Putamen (tissue), 1 donor: ENCODE measurements around the gene NFIX.

Experiments used
- DNase-seq: peaks from one replicate; pipeline ENCODE4 v3.0.0-alpha.2; 2016; ENCODE audit warnings: low spot score

The NFIX gene

DNA sequence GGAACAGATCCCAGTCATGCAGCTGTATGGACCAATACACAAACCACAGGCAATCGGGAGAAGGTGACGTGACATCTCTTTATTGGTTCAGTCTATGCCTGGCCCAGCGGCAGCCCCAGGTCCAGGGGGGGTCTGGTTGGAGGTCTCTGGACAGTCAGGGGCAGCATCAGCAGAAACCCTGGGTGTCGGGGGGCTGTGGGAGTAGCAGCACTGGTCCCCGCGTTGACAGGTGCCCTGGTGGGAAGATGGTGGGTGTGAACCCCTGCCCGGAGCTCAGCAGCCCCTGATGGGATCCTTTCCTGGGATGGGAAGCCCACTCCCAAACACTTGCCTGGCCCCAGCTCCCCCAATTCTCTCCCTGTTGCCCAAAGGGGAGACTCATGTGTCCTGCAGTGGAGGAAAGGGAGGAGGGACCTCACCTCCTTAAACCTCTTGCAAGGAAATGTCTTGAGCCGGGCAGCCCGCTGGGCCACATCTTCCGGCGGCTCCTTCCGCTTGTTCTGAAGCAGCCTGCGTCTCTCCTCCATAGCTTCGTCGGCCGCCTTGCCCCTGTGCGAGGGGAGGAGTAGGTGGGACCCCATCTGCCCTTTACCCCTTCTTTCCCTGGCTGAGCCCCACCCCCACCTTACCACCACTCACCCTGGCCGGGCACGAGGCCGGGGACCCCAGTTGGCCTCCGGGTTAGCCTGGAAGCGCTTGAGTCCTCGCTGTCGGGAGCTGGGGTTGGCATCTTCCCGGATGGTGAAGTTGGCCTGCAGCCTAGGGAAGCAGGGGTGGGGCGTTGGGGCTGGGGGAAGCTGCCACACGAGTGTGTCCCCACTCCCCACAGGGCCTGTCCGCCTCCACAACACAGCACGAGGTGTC is 109.8 kb downstream of the NFIX start:
- no peak for DNase-seq

DNA sequence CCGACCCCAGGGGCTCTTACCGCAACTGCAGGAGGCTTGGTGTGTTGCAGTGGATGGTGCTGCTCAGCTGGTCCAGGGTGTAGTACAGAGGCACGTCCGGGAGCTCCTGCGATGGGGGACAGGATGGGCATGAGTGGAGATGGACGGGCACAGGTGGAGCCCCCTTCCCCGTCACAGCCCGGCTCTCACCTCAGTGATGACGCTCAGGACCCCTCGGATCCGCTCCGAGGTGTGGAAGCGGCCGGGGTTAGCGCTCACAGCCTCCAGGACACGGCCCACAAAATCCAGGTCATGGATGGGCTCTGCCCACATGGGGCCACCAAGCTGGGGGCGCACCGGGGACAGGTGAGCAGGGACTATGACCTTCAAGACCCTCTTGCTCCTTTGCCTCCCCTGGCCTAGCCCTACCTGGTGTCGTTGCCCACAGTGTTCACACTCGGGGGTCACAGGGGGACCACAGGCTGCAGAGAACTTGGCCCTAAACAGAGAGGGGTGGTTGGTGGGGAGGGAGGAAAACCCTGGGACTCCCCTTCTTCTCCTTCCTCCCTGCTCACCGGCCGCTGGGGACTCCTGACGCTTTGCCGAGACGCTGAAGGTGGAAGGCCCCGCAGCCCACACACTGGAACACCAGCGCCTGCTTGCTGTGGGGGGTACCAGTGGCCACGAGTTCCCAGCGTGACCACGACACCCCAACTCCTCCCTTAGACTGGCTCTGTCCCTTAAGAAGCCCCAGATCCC is 114.3 kb downstream of the NFIX start:
- no peak for DNase-seq

- no peak for DNase-seq
Measured at GRCh38 chr19:13110099-13110610, 114.9 kb downstream of the NFIX start.

GRCh38 chr19:13112555-13112954 is 117.3 kb downstream of the NFIX start:
- DNase-seq: no peak

DNA sequence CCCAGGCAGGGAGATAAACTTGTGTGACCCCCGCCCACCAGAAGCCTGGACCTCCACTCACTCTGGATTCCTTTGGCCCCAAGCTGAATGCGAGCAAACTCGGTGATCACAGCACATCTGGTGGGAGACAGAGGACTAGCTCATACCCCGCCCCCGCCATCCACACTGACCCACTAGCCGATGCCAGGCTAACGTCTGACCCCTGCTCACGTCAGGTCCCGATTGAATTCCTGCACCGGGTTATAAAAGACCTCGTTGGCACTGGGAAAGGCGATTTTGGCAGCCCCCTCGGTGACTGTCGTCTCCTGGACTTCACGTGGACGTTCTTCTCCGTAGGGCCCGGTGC is 120.6 kb downstream of the NFIX start:
- DNase-seq: no peak

GRCh38 chr19:13116282-13117175 is 121.3 kb downstream of the NFIX start, which contains the start of gene TRMT1:
Gene TRMT1 (minus strand): TSS chr19:13116740. CDS start chr19:13116399, 341 bp downstream.
- DNase-seq: peak; percentile 91

GRCh38 chr19:13117176-13117771 is 122.0 kb downstream of the NFIX start:
- DNase-seq: no peak

DNA sequence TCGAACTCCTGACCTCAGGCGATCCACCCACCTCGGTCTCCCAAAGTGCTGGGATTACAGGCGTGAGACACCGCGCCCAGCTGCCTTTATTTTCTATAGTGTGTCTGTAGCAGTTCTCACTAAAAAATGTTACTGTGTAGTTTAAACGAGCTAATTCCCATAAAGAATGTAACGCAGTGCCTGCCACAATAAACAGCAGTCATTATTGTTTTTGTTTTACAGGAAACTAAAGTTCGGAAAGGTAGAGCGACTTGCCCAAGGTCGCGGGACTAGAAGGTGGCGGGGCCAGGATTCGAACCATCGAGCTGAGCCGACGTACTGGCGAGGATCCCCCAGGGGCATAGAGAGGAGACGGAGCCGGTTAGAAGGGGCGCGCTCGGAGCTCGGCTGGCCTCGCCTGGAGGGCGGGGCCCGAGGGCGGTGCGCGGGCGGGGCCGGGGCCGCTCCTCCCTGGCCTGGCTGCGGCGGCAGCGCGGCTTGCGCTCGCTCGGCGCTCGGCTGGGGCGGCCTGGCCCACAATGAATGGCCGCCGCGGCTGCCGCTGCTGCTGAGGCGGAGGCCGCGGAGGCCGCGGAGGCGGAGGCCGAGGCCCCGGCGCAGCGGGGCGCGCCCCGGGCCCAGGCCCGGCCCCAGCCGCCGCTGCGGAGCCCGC is 122.6 kb downstream of the NFIX start, which contains the start of gene NACC1:
Gene NACC1 (plus strand): TSS at position 493 of the 652 bp plus-strand sequence. CDS start 16,944 bp downstream, outside the sequence.
- DNase-seq: peak; percentile 94

DNA sequence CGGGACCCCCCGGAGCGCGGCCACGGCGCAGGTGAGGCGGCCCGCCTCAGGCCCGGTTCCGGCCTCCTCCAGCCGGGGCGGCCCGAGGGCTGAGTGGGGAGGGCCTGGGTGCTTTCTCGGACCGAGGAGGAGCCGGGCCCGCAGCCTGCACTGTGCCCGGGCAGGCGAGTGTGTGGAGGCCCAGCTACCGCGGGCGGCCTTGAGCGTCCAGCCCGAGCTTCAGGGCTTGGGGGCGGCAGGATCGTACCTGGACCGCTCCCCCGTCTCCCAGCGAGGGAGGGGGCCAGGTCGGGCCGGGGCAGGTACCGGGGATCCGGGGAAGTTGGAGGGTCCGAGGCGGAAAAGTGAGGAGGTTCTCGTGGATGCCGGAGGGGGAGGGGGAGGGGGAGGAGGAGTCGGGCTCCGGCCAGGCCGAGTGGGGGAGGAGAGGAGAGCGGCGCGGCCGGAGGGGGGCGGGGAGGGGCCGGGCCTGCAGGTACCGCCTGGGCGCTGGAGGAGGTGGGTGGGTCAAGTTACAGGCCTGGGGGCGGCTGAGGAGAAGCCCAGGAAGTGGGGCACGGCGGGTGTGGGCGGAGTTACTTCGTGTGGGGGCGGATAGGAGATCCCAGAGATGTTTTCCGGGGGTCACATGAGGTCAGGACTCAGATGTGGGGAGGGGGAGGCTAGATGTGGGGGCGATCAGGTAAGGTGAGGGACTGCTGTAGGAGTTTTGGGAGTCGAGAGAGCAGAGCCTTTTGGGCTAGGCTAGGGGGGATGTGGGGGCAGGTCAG is 123.3 kb downstream of the NFIX start:
- DNase-seq: no peak

- no peak for DNase-seq
Measured at GRCh38 chr19:13119627-13120026, 124.4 kb downstream of the NFIX start.

- DNase-seq: no peak
Measured at GRCh38 chr19:13120031-13120430, 124.8 kb downstream of the NFIX start.

DNA sequence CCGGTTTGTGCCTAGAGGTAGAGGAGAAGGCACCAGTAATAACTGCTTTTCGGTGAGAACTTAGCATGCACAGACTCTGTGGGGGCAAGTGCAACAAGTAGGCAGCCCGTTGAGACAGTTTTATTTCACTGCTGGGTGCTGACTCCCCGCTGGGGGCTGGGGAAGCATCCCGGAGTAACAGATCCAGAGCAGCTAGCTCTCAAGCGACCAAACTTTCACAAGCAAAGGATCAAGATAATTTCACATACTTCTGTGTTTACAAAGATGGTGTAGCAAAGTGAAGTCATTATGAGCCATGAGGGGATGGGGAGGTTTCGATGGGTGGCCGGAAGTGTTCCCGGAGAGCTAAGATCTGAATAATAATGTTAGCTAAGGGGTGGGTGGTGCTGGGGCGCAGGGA is 125.5 kb downstream of the NFIX start:
- no peak for DNase-seq

- no peak for DNase-seq
Measured at GRCh38 chr19:13121551-13122274, 126.4 kb downstream of the NFIX start.

DNA sequence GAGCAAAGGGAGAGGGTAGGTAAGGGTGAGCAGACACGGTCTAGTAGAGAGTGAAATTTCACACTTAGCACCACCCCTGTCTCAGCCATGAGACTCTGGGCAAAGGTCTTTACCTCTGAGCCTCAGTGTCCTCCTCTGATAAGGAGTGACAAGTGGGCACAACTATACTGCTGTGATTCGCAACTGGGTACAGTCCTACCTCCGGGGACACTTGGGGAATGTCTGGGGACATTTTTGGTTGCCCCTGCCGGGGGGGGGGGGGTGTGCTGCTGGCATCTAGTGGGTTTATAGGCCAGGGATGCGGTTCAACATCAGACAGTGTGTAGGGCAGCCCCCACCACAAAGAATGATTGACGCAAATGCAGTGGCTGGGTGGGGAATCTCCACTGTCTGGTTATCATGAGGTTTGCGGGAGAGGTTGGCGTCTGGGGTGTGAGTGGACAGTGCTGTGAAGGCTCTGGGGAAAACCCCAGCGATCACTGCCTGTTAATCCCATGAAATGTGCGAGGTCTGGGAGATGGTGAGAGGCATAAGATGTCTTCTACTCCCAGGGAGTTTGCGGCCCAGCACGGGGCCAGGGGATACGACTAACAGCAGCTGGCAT is 127.1 kb downstream of the NFIX start:
- no peak for DNase-seq

GRCh38 chr19:13122980-13123957 is 128.0 kb downstream of the NFIX start:
- DNase-seq: no peak

DNA sequence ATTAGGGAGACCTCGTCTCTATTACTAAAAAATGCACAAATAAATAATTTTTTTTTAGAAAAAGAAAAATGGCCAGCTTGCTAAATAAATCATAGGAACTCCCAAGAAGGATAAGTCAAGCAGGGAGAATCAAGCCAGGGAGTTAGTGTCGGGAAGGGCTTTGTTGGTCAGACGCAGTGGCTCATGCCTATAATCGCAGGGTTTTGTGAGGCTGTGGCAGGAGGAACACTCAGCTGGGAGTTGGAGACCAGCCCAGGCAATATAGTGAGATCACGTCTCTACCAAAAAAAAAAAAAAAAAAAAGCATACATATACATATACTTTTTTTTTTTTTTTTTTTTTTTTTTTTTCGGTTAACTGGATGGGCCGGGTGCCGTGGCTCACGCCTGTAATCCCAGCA is 131.8 kb downstream of the NFIX start:
- DNase-seq: no peak

DNA sequence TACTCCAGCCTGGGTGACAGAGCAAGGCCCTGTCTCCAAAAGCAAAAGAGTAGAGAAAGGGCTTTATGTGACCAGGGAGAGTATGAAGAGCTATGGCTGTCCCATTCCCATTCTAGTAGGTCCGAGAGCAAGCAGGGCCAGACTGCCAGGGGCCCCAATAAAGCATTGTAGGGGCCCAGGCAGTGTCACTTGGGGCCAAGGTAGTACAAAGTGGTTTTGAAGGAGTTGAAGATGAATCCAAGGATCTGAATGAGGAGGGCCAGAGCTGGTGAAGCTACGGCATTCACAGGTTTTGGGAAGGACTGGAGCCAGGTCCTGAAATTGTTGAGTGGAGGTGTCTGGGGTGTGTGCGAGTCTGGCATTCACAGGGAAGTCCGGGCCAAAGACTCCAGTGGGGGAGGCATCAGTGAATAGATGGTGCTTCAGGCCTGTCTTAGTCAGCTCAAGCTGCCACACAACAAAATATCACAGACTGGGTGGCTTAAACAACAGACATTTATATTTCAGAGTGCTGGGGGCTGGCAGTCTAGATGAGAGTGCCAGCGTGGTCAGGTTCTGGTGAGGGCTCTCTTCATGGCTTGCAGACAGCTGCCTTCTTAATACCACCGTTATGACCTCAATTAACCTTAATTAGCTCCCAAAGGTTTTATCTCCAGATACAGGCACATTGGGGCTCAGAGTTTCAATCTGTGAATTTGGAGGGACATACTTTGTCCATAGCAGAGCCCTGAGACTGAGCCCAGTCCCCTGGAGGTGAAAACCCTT is 132.7 kb downstream of the NFIX start:
- no peak for DNase-seq
